ENCODE results near the gene CD68. TPM values are rescaled to one million over a fixed set of nuclear protein-coding genes. Genes with fewer than 3 reads are reported as not detected.
A peak's percentile ranks its signal among the peaks of the same experiment; 100 is the strongest.

Gene CD68
- total RNA-seq, 1 experiment from 2014 or later, result 6.9 TPM

- Mint-ChIP-seq H3K4me1 (ENCODE audit: insufficient read depth, unreplicated experiment) (no peaks in the 10 kb centered on the region), H3K27me3 (ENCODE audit: insufficient read depth, unreplicated experiment) (no peaks in the 10 kb centered on the region), H3K9me3 (ENCODE audit: unreplicated experiment) (no peaks in the 10 kb centered on the region), H3K36me3 (ENCODE audit: insufficient read depth, unreplicated experiment) (no peaks in the 10 kb centered on the region), H3K27ac (ENCODE audit: low read depth, unreplicated experiment) (no peak overlapping the region), H3K4me3 (ENCODE audit: unreplicated experiment) (peak overlapping the region; percentile 62)
- TF ChIP-seq CTCF (IDR thresholded peaks at IDR 0.05; ENCODE audit: unreplicated experiment), result no peak
- ChIA-PET POLR2A (interaction anchor here (0.5 to 1.3 kb wide), 3 partner anchors 11 to 65 kb away, joined by 3 to 5 read pairs (median 4); partner anchors contain the start of gene FXR2), CTCF (interaction anchor here (0.5 to 4.4 kb wide), 5 partner anchors 11 to 311 kb away, joined by 3 to 22 read pairs (median 5); no protein-coding TSS in a partner anchor)
- DNase-seq (ENCODE audit: unreplicated experiment), result peak; percentile 11
- BruUV-seq (replicated peaks), result no TSS peak
- intact Hi-C loops (cut with micrococcal nuclease), result no loop called here
Observed at GRCh38 chr17:7549401-7550055, 29.9 kb upstream of the CD68 start.

- H3K9me3 Mint-ChIP-seq (ENCODE audit: unreplicated experiment), result no peaks in the 10 kb centered on the region
- BruUV-seq (replicated peaks), result no TSS peak
- no peak for DNase-seq (ENCODE audit: unreplicated experiment)
- no peak for TF ChIP-seq CTCF (IDR thresholded peaks at IDR 0.05; ENCODE audit: unreplicated experiment)
- ChIA-PET POLR2A (interaction anchor here (1.3 kb wide), 2 partner anchors 10 to 37 kb away, joined by 4 to 5 read pairs; no protein-coding TSS in a partner anchor), CTCF (interaction anchor here (0.5 to 4.4 kb wide), 3 partner anchors 10 to 312 kb away, joined by 4 to 22 read pairs (median 6); no protein-coding TSS in a partner anchor)
- no peaks in the 10 kb centered on the region for H3K36me3 Mint-ChIP-seq (ENCODE audit: insufficient read depth, unreplicated experiment)
- peak overlapping the region; percentile 62 for H3K4me3 Mint-ChIP-seq (ENCODE audit: unreplicated experiment)
- H3K27ac Mint-ChIP-seq (ENCODE audit: low read depth, unreplicated experiment), result no peak overlapping the region
- H3K4me1 Mint-ChIP-seq (ENCODE audit: insufficient read depth, unreplicated experiment), result no peaks in the 10 kb centered on the region
- no peaks in the 10 kb centered on the region for H3K27me3 Mint-ChIP-seq (ENCODE audit: insufficient read depth, unreplicated experiment)
- intact Hi-C loops (cut with micrococcal nuclease), result no loop called here
Observed at GRCh38 chr17:7550344-7550743, 29.1 kb upstream of the CD68 start.

GRCh38 chr17:7551396-7551795, 28.0 kb upstream of the CD68 start:
- no peak for DNase-seq (ENCODE audit: unreplicated experiment)
- no peak for TF ChIP-seq CTCF (IDR thresholded peaks at IDR 0.05; ENCODE audit: unreplicated experiment)
- Mint-ChIP-seq H3K27ac (ENCODE audit: low read depth, unreplicated experiment) (no peak overlapping the region), H3K36me3 (ENCODE audit: insufficient read depth, unreplicated experiment) (no peaks in the 10 kb centered on the region), H3K4me1 (ENCODE audit: insufficient read depth, unreplicated experiment) (no peaks in the 10 kb centered on the region), H3K4me3 (ENCODE audit: unreplicated experiment) (no peak overlapping the region), H3K9me3 (ENCODE audit: unreplicated experiment) (no peaks in the 10 kb centered on the region), H3K27me3 (ENCODE audit: insufficient read depth, unreplicated experiment) (no peaks in the 10 kb centered on the region)
- no TSS peak for BruUV-seq (replicated peaks)
- ChIA-PET CTCF (interaction anchor here (0.8 to 3.0 kb wide), 2 partner anchors 36 to 38 kb away, joined by 3 to 13 read pairs; no protein-coding TSS in a partner anchor), POLR2A (interaction anchor here (0.7 to 0.8 kb wide), 2 partner anchors 68 to 89 kb away, joined by 3 read pairs; partner anchors contain the start of gene POLR2A)
- intact Hi-C loops (cut with micrococcal nuclease), result no loop called here

GRCh38 chr17:7552621-7553051, 26.8 kb upstream of the CD68 start:
- H3K27me3 Mint-ChIP-seq (ENCODE audit: insufficient read depth, unreplicated experiment), result no peaks in the 10 kb centered on the region
- BruUV-seq (replicated peaks), result no TSS peak
- ChIA-PET CTCF (interaction anchor here (0.6 to 3.0 kb wide), 3 partner anchors 17 to 39 kb away, joined by 3 to 13 read pairs (median 4); no protein-coding TSS in a partner anchor), POLR2A (no interaction called here)
- no peaks in the 10 kb centered on the region for H3K36me3 Mint-ChIP-seq (ENCODE audit: insufficient read depth, unreplicated experiment)
- no peak for DNase-seq (ENCODE audit: unreplicated experiment)
- intact Hi-C loops (cut with micrococcal nuclease), result no loop called here
- H3K4me3 Mint-ChIP-seq (ENCODE audit: unreplicated experiment), result no peak overlapping the region
- TF ChIP-seq CTCF (IDR thresholded peaks at IDR 0.05; ENCODE audit: unreplicated experiment), result no peak
- H3K4me1 Mint-ChIP-seq (ENCODE audit: insufficient read depth, unreplicated experiment), result peaks cover 1% of the 10 kb centered on the region
- H3K27ac Mint-ChIP-seq (ENCODE audit: low read depth, unreplicated experiment), result no peak overlapping the region
- no peaks in the 10 kb centered on the region for H3K9me3 Mint-ChIP-seq (ENCODE audit: unreplicated experiment)
